Heart right ventricle (tissue), 16 donors: Measurements from ENCODE around the gene THEMIS. TPM values are rescaled to one million over a fixed set of nuclear protein-coding genes. Genes with fewer than 3 reads are reported as not detected.

Experiments
- ATAC-seq, 8 donors: fragments of 200-7000 bp; cut with Tn5 transposase; one replicate each; pipeline ENCODE4 v1.9.1; 2020; ENCODE audit warnings: mild to moderate bottlenecking in 8 of 8, moderate library complexity in 8 of 8, moderate number of reproducible peaks in 1 of 8
- DNase-seq, 2 donors: peaks; one replicate each; pipeline ENCODE4 v3.0.0-alpha.2; 2020
- H3K27ac ChIP-seq, 10 donors: fragments of 200-600 bp; sonication (generic) in 2 of 10; one replicate each; pipeline versions ENCODE4 v1.5.0 to v1.8.0; 2020 to 2022; ENCODE audit warnings: mild to moderate bottlenecking in 3 of 10
- H3K27me3 ChIP-seq, 7 donors: fragments of 200-600 bp; one replicate each; pipeline ENCODE4 v1.8.0; 2021 to 2022; ENCODE audit warnings: mild to moderate bottlenecking in 2 of 7
- H3K36me3 ChIP-seq, 9 donors: fragments of 200-600 bp; sonication (generic) in 1 of 9; one replicate each; pipeline versions ENCODE4 v1.5.0 to v1.8.0; 2020 to 2022; ENCODE audit warnings: mild to moderate bottlenecking in 2 of 9
- H3K4me1 ChIP-seq, 9 donors: fragments of 200-600 bp; sonication (generic) in 1 of 9; one replicate each; pipeline versions ENCODE4 v1.5.0 to v1.8.0; 2020 to 2022; ENCODE audit warnings: mild to moderate bottlenecking in 4 of 9
- H3K4me3 ChIP-seq, 10 donors: fragments of 200-600 bp; sonication (generic) in 2 of 10; one replicate each; pipeline versions ENCODE4 v1.5.0 to v1.8.0; 2020 to 2022; ENCODE audit warnings: mild to moderate bottlenecking in 7 of 10, moderate library complexity in 2 of 10
- H3K9me3 ChIP-seq, 11 donors: fragments of 200-600 bp in 10 of 11; sonication (generic) in 2 of 11; one replicate each; pipeline versions ENCODE4 v1.5.0 to v1.8.0; 2013 to 2022; ENCODE audit warnings: mild to moderate bottlenecking in 2 of 11, control low read depth in 1 of 11, moderate library complexity in 1 of 11
- CTCF ChIP-seq, 9 donors: fragments of 200-600 bp; sonication (generic) in 2 of 9; IDR thresholded peaks; one replicate each; pipeline versions ENCODE4 v1.5.0 to v1.8.0; 2021 to 2022; ENCODE audit warnings: antibody characterized with exemption in 9 of 9, mild to moderate bottlenecking in 5 of 9, moderate library complexity in 1 of 9
- WGBS, 2 donors: extraction: QIAGEN DNeasy Blood & Tissue Kit; methylation state at CpG; one replicate each; pipeline ENCODE4 v1.1.7; 2013; ENCODE audit warnings: inconsistent platforms in 1 of 2; 5-methylcytosine and 5-hydroxymethylcytosine counted together
- intact Hi-C, 10 donors: fragments of 100-400 bp; cut with DNase I; formaldehyde crosslinking; loops; one replicate each; pipeline versions ENCODE4 v1.11.1 to v1.14.2; 2022
- polyA plus RNA-seq, 2 donors: library from polyadenylated mRNA; stranded (reverse); fragments of 200-250 nt; gene quantifications; one replicate each; pipeline ENCODE4 v1.2.3, GENCODE V29; 2013
- total RNA-seq, 10 donors: library from RNA; stranded (reverse); fragmentation: NEBNext Ultra II Directional in 3 of 10; extraction: Animal tissue kit (Norgen Biotek cat#: 25700) in 3 of 10; gene quantifications; one replicate each; pipeline versions ENCODE4 v1.2.1 to v1.2.4, GENCODE V29; 2021 to 2023
- donor health status: Arrhythmogenic right ventricular cardiomyopathy.
- donor health status: ischemic (EF 13 %, LVEDD 7.1; RV severe dilation, severe dysfunction).
- donor health status: healthy with polysubstance abuse.
- donor health status: DM: no; HTN: yes; CAD: no.
- donor health status: DM: no; HTN: no; CAD: no.
- donor health status: ischemic (EF 25% LVEDD 6.9; RV normal size, moderate dysfunction).
- donor health status: ischemic (EF 25% LVEDD 5.7; RV mildly dilated, moderate dysfunction).
- donor health status: healthy.
- donor health status: DM: yes; HTN: yes; CAD: no.
- donor health status: Ischemic cardiomyopathy.
- donor health status: ischemic (EF 35%, LVEDD 5.7; RV mildly dilated, moderate dysfunction).
- donor health status: nonischemic (EF 11% LVEDD 7.7; RV severe dilation, severe dysfunction).
- donor health status: DM: yes; HTN: yes; CAD: no.
- donor health status: PGD.
- donor health status: ischemic (EF 29% LVEDD 5.4; RV normal size, mild dysfunction).
- donor health status: nonischemic (EF 23%, LVEDD 6.1; RV moderate dilation, normal function).

Gene THEMIS
- total and polyA plus RNA-seq, 12 donors = 0.01 to 2.0 (median 0.14) TPM; not detected in 4

GRCh38 chr6:127844529-127844928, 56.3 kb downstream of the THEMIS start:
- Histone ChIP-seq H3K9me3 (no peaks in the 10 kb centered on the region), H3K4me1 (no peaks in the 10 kb centered on the region), H3K36me3 (no peaks in the 10 kb centered on the region), H3K27ac (no peak overlapping the region), H3K27me3 (no peaks in the 10 kb centered on the region), H3K4me3 (no peak overlapping the region)
- TF ChIP-seq CTCF (IDR thresholded peaks at IDR 0.05) = no peak
- WGBS, 2 donors = 59 to 77% methylated on average over 1 of the region's 1 CpG
- no peak for DNase-seq
- no peak for ATAC-seq
- intact Hi-C loops = no loop called here

- no peaks in the 10 kb centered on the region for H3K36me3 ChIP-seq
- no peak for DNase-seq
- TF ChIP-seq CTCF (IDR thresholded peaks at IDR 0.05) = no peak
- H3K27ac ChIP-seq = no peak overlapping the region
- ATAC-seq = no peak
- no peaks in the 10 kb centered on the region for H3K27me3 ChIP-seq
- H3K9me3 ChIP-seq = no peaks in the 10 kb centered on the region
- H3K4me1 ChIP-seq = no peaks in the 10 kb centered on the region
- intact Hi-C loops = no loop called here
- no peak overlapping the region for H3K4me3 ChIP-seq
- WGBS, 2 donors = 86 to 89% methylated on average over 1 of the region's 1 CpG
Measured at GRCh38 chr6:127843582-127843981, 57.3 kb downstream of the THEMIS start.

GRCh38 chr6:127842562-127842961, 58.3 kb downstream of the THEMIS start:
- Histone ChIP-seq H3K36me3 (no peaks in the 10 kb centered on the region), H3K9me3 (no peaks in the 10 kb centered on the region), H3K27ac (no peak overlapping the region), H3K4me3 (no peak overlapping the region), H3K27me3 (no peaks in the 10 kb centered on the region), H3K4me1 (no peaks in the 10 kb centered on the region)
- DNase-seq (no peak), ATAC-seq (no peak)
- WGBS, 2 donors = 62 to 69% methylated on average over 4 of the region's 4 CpGs
- TF ChIP-seq CTCF (IDR thresholded peaks at IDR 0.05) = no peak
- intact Hi-C loops = no loop called here

- WGBS, 2 donors = 54 to 63% methylated on average over 1 of the region's 1 CpG
- no peak for TF ChIP-seq CTCF (IDR thresholded peaks at IDR 0.05)
- Histone ChIP-seq H3K27me3 (no peaks in the 10 kb centered on the region), H3K9me3 (no peaks in the 10 kb centered on the region), H3K27ac (no peak overlapping the region), H3K4me3 (no peak overlapping the region), H3K36me3 (no peaks in the 10 kb centered on the region), H3K4me1 (no peaks in the 10 kb centered on the region)
- intact Hi-C loops = no loop called here
- DNase-seq = no peak
- ATAC-seq = no peak
Measured at GRCh38 chr6:127841811-127842210, 59.0 kb downstream of the THEMIS start.

- ATAC-seq = no peak
- Histone ChIP-seq H3K4me1 (no peaks in the 10 kb centered on the region), H3K27me3 (no peaks in the 10 kb centered on the region), H3K9me3 (no peaks in the 10 kb centered on the region), H3K36me3 (no peaks in the 10 kb centered on the region), H3K4me3 (no peak overlapping the region), H3K27ac (no peak overlapping the region)
- no peak for DNase-seq
- TF ChIP-seq CTCF (IDR thresholded peaks at IDR 0.05) = no peak
- 89 to 92% methylated on average over 7 of the region's 7 CpGs for WGBS, 2 donors
- intact Hi-C loops = no loop called here
Measured at GRCh38 chr6:127834136-127834535, 66.7 kb downstream of the THEMIS start.
